HUES64 (cell line): Measurements from ENCODE around the gene TNN.

Experiments used
- H3K27ac ChIP-seq: 2 replicates; pipeline ENCODE4 v1.7.0; 2013; ENCODE audit warnings: low read depth, low read length, inconsistent platforms
- H3K27me3 ChIP-seq: 2 replicates; pipeline ENCODE4 v1.6.1; 2013; ENCODE audit warnings: mild to moderate bottlenecking, low read length; ENCODE audit not compliant: insufficient read depth
- H3K36me3 ChIP-seq: 2 replicates; pipeline ENCODE4 v1.6.1; 2013; ENCODE audit warnings: mild to moderate bottlenecking, low read length; ENCODE audit not compliant: insufficient read depth
- H3K4me1 ChIP-seq: 2 replicates; pipeline ENCODE4 v1.6.1; 2013; ENCODE audit warnings: mild to moderate bottlenecking, low read length, moderate library complexity; ENCODE audit not compliant: insufficient read depth
- H3K4me3 ChIP-seq: 2 replicates; pipeline ENCODE4 v1.5.1; 2013; ENCODE audit warnings: mild to moderate bottlenecking, low read length, moderate library complexity
- H3K9ac ChIP-seq: 2 replicates; pipeline ENCODE4 v1.6.1; 2013; ENCODE audit warnings: mild to moderate bottlenecking, low read depth, low read length
- H3K9me3 ChIP-seq: 2 replicates; pipeline ENCODE4 v1.6.1; 2013; ENCODE audit warnings: low read depth, low read length; ENCODE audit not compliant: insufficient read depth
- whole genome bisulfite sequencing: fragments of 150-250, 120-280 bp; methylation state at CpG from one replicate; pipeline ENCODE4 v1.1.7; 2013; ENCODE audit warnings: missing lambda C conversion rate; 5-methylcytosine and 5-hydroxymethylcytosine counted together

TNN gene

GRCh38 chr1:175072099-175072951 is 4.7 kb downstream of the TNN start:
- peaks cover 24% of the 10 kb centered on the region for H3K4me1 ChIP-seq
- no peak overlapping the region for H3K4me3 ChIP-seq
- H3K9ac ChIP-seq: no peak overlapping the region
- no peaks in the 10 kb centered on the region for H3K27me3 ChIP-seq
- 47% methylated on average over 9 of the region's 10 CpGs for WGBS
- no peaks in the 10 kb centered on the region for H3K36me3 ChIP-seq
- no peak overlapping the region; the same call in 1 of the 2 replicates for H3K27ac ChIP-seq
- no peaks in the 10 kb centered on the region for H3K9me3 ChIP-seq

DNA sequence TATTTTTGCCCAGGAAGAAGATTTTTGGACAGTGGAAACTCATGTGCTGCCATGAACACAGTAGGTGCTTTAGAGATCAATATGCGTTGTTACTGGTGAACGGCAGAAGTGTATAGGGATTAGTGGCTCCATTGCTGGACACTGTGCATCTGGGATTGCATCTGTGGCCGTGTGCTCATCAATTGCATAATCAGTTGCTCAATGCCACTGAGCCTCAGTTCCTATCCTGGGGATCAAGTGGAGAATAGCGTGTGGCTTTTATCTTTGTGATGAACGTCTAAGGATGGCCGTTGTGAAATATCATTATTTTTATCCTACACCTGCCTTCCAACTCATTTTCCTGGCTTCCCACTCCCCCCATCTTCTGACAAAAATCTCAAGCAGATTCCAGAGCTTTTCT is 5.4 kb downstream of the TNN start:
- WGBS: 94% methylated on average over 6 of the region's 6 CpGs
- Histone ChIP-seq H3K9ac (peak overlapping the region; percentile 25; the same call in 1 of the 2 replicates), H3K9me3 (no peaks in the 10 kb centered on the region), H3K4me1 (peaks cover 24% of the 10 kb centered on the region), H3K36me3 (no peaks in the 10 kb centered on the region), H3K27me3 (no peaks in the 10 kb centered on the region), H3K4me3 (no peak overlapping the region), H3K27ac (peak overlapping the region; percentile 72; the same call in 1 of the 2 replicates)

- peaks cover 24% of the 10 kb centered on the region for H3K4me1 ChIP-seq
- no peaks in the 10 kb centered on the region for H3K9me3 ChIP-seq
- H3K27me3 ChIP-seq: no peaks in the 10 kb centered on the region
- H3K27ac ChIP-seq: peak overlapping the region; percentile 72; the same call in 1 of the 2 replicates
- WGBS: 36% methylated on average over 5 of the region's 5 CpGs
- H3K4me3 ChIP-seq: no peak overlapping the region
- peak overlapping the region; percentile 25; the same call in 1 of the 2 replicates for H3K9ac ChIP-seq
- H3K36me3 ChIP-seq: no peaks in the 10 kb centered on the region
Observed at GRCh38 chr1:175073633-175074032, 6.0 kb downstream of the TNN start.

DNA sequence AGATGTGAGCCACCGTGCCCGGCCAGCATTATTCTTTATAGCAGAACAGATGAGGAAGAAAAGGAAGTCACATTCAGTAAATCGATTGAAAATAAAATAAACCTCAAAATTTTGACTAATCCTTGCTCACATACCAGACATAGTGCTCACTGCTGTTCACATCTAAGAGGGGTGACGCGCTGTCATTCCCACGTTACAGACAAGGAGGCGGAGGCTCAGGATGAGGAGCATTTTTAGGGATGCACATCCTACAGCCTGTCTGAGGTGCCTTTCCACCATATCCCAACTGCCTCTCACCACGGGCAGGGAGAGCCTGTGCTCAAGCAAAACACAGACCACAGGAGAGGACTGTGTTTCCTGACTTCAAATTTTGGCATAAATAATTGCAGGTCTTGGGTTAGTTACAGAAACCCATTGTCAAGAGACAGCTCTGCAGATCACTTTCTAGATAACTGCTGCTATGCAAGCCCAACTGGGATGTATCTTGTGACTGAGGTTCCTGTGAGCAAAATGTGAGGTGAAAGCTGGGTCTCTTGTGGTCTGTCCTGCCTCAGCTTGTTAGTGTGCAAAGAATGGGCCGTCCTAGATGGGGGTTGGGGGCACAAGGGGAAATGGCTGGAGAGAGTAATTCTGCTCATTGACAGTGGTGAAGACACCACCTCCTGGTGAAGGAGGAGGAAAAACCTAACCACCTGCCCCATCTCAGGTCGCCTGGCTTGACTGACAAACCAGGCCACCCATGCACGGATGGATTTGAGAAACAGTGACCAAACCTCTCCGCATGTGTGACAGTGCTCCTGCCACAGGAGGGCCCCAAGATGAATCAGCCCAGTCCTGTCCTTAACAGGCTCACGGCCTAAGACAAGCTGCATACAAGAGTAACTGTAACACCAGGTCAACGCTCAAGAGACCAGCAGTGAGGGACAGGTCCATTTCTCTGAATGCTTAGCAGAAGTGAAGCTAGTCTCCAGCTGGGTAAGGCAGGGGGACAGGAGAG is 8.2 kb downstream of the TNN start:
- Histone ChIP-seq H3K9ac (no peak overlapping the region), H3K9me3 (no peaks in the 10 kb centered on the region), H3K36me3 (no peaks in the 10 kb centered on the region), H3K27ac (no peak overlapping the region), H3K27me3 (no peaks in the 10 kb centered on the region), H3K4me3 (no peak overlapping the region), H3K4me1 (peaks cover 24% of the 10 kb centered on the region)
- WGBS: 87% methylated on average over 14 of the region's 14 CpGs

DNA sequence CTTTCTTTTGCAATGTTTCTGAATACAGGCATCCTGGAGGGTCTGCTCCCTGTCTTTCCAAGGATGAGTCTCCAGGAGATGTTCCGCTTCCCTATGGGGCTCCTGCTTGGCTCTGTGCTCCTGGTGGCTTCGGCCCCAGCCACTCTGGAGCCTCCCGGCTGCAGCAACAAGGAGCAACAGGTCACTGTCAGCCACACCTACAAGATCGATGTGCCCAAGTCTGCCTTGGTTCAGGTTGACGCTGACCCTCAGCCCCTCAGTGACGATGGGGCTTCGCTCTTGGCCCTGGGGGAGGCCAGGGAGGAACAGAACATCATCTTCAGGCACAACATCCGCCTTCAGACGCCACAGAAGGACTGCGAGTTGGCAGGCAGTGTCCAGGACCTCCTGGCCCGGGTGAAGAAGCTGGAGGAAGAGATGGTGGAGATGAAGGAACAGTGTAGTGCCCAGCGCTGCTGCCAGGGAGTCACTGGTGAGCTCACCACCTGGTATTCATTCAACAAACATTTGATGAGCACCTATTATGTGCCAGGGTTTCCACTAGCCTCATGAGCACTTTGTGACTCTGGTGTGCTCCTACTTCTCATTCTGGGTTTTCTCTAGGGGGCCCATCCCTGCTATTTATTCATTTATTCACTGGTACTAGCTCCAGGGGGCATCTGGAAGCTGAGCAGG is 9.9 kb downstream of the TNN start:
- Histone ChIP-seq H3K9ac (no peak overlapping the region), H3K36me3 (no peaks in the 10 kb centered on the region)
- WGBS: 94% methylated on average over 12 of the region's 12 CpGs

DNA sequence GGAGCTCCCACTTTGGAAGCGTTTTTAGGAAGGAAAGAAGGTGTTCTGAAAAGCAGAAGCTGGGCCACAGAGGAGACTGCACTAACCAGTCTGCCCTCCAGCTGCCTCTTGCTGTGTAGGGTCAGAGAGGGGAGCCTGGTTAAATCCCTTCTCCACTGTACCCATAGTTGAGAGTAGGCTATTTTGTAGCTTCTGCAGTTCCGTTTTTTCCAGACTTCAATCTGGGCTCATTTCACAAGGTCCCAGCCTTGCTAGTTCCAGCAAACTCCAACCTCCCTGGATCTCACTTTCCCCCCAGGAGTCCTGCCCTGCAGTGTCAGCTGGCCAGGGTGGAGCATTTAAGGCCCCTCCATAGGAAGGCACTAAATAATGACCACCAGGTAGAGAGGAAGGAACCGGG is 11.0 kb downstream of the TNN start:
- Histone ChIP-seq H3K9ac (no peak overlapping the region), H3K4me1 (peaks cover 4% of the 10 kb centered on the region; the same call in 1 of the 2 replicates), H3K27ac (no peak overlapping the region), H3K9me3 (no peaks in the 10 kb centered on the region), H3K27me3 (no peaks in the 10 kb centered on the region), H3K4me3 (no peak overlapping the region), H3K36me3 (no peaks in the 10 kb centered on the region)
- WGBS: 86% methylated on average over 3 of the region's 3 CpGs

More for the DNA sequence above, 9.9 kb downstream of the TNN start:
- Histone ChIP-seq H3K4me1 (peaks cover 15% of the 10 kb centered on the region), H3K27ac (no peak overlapping the region), H3K4me3 (no peak overlapping the region), H3K27me3 (no peaks in the 10 kb centered on the region), H3K9me3 (no peaks in the 10 kb centered on the region)

DNA sequence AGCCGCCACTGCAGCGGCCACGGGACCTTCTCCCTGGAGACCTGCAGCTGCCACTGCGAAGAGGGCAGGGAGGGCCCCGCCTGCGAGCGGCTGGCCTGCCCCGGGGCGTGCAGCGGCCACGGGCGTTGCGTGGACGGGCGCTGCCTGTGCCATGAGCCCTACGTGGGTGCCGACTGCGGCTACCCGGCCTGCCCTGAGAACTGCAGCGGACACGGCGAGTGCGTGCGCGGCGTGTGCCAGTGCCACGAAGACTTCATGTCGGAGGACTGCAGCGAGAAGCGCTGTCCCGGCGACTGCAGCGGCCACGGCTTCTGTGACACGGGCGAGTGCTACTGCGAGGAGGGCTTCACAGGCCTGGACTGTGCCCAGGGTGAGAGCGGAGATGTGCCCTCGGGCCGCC is 11.7 kb downstream of the TNN start:
- 97% methylated on average over 40 of the region's 40 CpGs for WGBS
- Histone ChIP-seq H3K4me1 (no peaks in the 10 kb centered on the region), H3K4me3 (no peak overlapping the region), H3K9ac (no peak overlapping the region), H3K36me3 (no peaks in the 10 kb centered on the region), H3K9me3 (no peaks in the 10 kb centered on the region), H3K27me3 (no peaks in the 10 kb centered on the region), H3K27ac (no peak overlapping the region)

DNA sequence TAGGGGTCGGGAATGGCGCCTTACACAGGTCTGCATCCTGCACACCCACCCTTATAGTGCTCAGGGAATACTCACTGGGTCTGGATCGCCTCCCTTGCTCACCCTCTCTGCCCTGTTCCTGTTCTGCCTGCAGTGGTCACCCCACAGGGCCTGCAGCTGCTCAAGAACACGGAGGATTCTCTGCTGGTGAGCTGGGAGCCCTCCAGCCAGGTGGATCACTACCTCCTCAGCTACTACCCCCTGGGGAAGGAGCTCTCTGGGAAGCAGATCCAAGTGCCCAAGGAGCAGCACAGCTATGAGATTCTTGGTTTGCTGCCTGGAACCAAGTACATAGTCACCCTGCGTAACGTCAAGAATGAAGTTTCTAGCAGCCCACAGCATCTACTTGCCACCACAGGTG is 12.4 kb downstream of the TNN start:
- Histone ChIP-seq H3K27me3 (no peaks in the 10 kb centered on the region), H3K4me3 (no peak overlapping the region), H3K36me3 (no peaks in the 10 kb centered on the region), H3K27ac (no peak overlapping the region), H3K4me1 (no peaks in the 10 kb centered on the region), H3K9me3 (no peaks in the 10 kb centered on the region), H3K9ac (no peak overlapping the region)
- WGBS: 91% methylated on average over 6 of the region's 6 CpGs

DNA sequence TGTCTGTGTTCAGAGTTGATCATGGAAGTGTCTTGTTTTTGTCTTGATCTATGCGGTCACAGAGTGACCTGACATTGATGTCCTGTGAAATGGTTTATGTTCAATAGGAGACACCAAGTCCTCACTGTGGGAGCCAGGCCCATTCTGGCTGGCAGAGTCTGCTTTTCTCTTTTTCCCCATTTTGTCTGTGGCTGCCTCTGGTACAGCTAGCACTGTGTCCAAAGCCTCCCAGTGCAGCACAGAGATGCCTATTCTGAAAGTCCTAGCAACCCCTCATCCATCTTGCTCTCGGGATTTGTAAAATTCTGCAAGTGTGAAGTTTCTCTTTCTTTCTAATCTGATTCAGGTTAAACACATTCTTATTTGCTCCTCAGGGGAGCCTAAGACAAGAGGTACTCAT is 14.3 kb downstream of the TNN start:
- H3K9ac ChIP-seq: no peak overlapping the region
- H3K27ac ChIP-seq: no peak overlapping the region
- H3K4me3 ChIP-seq: no peak overlapping the region
- WGBS: 95% methylated on average over 2 of the region's 2 CpGs
- H3K9me3 ChIP-seq: no peaks in the 10 kb centered on the region
- no peaks in the 10 kb centered on the region for H3K4me1 ChIP-seq
- no peaks in the 10 kb centered on the region for H3K27me3 ChIP-seq
- no peaks in the 10 kb centered on the region for H3K36me3 ChIP-seq

GRCh38 chr1:175088525-175088951 is 20.9 kb downstream of the TNN start:
- no peak overlapping the region for H3K27ac ChIP-seq
- H3K27me3 ChIP-seq: no peaks in the 10 kb centered on the region
- no peak overlapping the region for H3K9ac ChIP-seq
- H3K9me3 ChIP-seq: no peaks in the 10 kb centered on the region
- H3K4me1 ChIP-seq: peaks cover 4% of the 10 kb centered on the region; the same call in 1 of the 2 replicates
- H3K36me3 ChIP-seq: no peaks in the 10 kb centered on the region
- H3K4me3 ChIP-seq: no peak overlapping the region
- WGBS: 95% methylated on average over 3 of the region's 3 CpGs
